KMS-11 (cell line): Measurements from ENCODE around the gene PNKD.

Experiments used
- H2AFZ ChIP-seq: fragments of 200-600 bp; sonication (generic); 2 replicates; pipeline ENCODE4 v1.6.1; 2016; ENCODE audit warnings: antibody characterized with exemption, mixed run types, low read depth
- H3K27ac ChIP-seq: fragments of 200-600 bp; sonication (generic); 2 replicates; pipeline ENCODE4 v1.6.1; 2016; ENCODE audit warnings: mild to moderate bottlenecking, mixed run types
- H3K27me3 ChIP-seq: fragments of 200-600 bp; sonication (generic); 2 replicates; pipeline ENCODE4 v1.6.1; 2017; ENCODE audit warnings: mild to moderate bottlenecking, low read depth, mixed run types, moderate library complexity; ENCODE audit not compliant: insufficient read depth
- H3K36me3 ChIP-seq: fragments of 200-600 bp; sonication (generic); 2 replicates; pipeline ENCODE4 v1.6.1; 2017; ENCODE audit warnings: mild to moderate bottlenecking, mixed run types; ENCODE audit not compliant: insufficient read depth
- H3K4me1 ChIP-seq: fragments of 200-600 bp; sonication (generic); 2 replicates; pipeline ENCODE4 v1.6.1; 2016; ENCODE audit warnings: mild to moderate bottlenecking, low read depth, mixed run types; ENCODE audit not compliant: poor library complexity, severe bottlenecking
- H3K4me2 ChIP-seq: fragments of 200-600 bp; sonication (generic); 2 replicates; pipeline ENCODE4 v1.7.0; 2016; ENCODE audit warnings: mild to moderate bottlenecking, mixed run types
- H3K4me3 ChIP-seq: fragments of 200-600 bp; sonication (generic); IDR thresholded peaks from 2 replicates; pipeline ENCODE4 v1.6.1; 2017; ENCODE audit warnings: low read depth, low read length, mixed read lengths; ENCODE audit not compliant: insufficient read depth
- H3K79me2 ChIP-seq: fragments of 200-600 bp; sonication (generic); 2 replicates; pipeline ENCODE4 v1.6.1; 2016; ENCODE audit warnings: low read depth, mixed run types; ENCODE audit not compliant: insufficient read depth
- H3K9ac ChIP-seq: fragments of 200-600 bp; sonication (generic); 2 replicates; pipeline ENCODE4 v1.6.1; 2016; ENCODE audit warnings: mild to moderate bottlenecking, mixed run types
- H4K20me1 ChIP-seq: fragments of 200-600 bp; sonication (generic); 2 replicates; pipeline ENCODE4 v1.6.1; 2016; ENCODE audit warnings: mild to moderate bottlenecking, mixed run types; ENCODE audit not compliant: insufficient read depth
- TF ChIP-seq, protein P1 (sequence below): fragments of 200-600 bp; sonication (generic); conservative IDR thresholded peaks from 2 replicates; pipeline ENCODE4 v1.6.1; 2017; ENCODE audit warnings: low read depth, mild to moderate bottlenecking, antibody characterized with exemption, low read length, moderate library complexity, mixed read lengths

Gene PNKD

DNA sequence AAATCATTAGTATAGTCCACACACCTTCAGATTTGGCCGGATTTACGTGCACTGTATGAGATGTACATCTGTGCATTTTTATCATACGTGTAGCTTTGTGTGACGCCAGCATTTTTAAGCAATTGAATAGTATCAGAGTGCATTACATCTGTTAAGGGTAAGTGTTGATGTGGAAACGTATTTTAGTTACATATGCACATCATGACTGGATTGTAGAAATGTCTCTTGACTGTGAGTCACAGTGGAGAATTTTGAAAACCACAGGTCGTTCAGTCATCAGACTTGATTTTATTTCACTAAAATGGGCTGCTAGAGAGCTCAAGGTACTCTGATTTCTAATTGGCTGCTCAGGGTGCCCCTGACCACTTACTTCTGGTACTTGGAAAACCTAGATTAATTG, 14.9 kb upstream of the PNKD start:
- H3K4me3 ChIP-seq, result no peak overlapping the region
- no peaks in the 10 kb centered on the region for H3K79me2 ChIP-seq
- TF ChIP-seq, protein P1, sequence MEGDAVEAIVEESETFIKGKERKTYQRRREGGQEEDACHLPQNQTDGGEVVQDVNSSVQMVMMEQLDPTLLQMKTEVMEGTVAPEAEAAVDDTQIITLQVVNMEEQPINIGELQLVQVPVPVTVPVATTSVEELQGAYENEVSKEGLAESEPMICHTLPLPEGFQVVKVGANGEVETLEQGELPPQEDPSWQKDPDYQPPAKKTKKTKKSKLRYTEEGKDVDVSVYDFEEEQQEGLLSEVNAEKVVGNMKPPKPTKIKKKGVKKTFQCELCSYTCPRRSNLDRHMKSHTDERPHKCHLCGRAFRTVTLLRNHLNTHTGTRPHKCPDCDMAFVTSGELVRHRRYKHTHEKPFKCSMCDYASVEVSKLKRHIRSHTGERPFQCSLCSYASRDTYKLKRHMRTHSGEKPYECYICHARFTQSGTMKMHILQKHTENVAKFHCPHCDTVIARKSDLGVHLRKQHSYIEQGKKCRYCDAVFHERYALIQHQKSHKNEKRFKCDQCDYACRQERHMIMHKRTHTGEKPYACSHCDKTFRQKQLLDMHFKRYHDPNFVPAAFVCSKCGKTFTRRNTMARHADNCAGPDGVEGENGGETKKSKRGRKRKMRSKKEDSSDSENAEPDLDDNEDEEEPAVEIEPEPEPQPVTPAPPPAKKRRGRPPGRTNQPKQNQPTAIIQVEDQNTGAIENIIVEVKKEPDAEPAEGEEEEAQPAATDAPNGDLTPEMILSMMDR, result no peak
- peaks cover 13% of the 10 kb centered on the region; the same call in 1 of the 2 replicates for H3K36me3 ChIP-seq
- no peak overlapping the region for H3K27ac ChIP-seq
- no peak overlapping the region for H3K9ac ChIP-seq
- no peaks in the 10 kb centered on the region for H4K20me1 ChIP-seq
- H3K27me3 ChIP-seq, result no peaks in the 10 kb centered on the region
- peaks cover 23% of the 10 kb centered on the region for H3K4me1 ChIP-seq
- no peak overlapping the region for H2AFZ ChIP-seq
- no peak overlapping the region for H3K4me2 ChIP-seq

DNA sequence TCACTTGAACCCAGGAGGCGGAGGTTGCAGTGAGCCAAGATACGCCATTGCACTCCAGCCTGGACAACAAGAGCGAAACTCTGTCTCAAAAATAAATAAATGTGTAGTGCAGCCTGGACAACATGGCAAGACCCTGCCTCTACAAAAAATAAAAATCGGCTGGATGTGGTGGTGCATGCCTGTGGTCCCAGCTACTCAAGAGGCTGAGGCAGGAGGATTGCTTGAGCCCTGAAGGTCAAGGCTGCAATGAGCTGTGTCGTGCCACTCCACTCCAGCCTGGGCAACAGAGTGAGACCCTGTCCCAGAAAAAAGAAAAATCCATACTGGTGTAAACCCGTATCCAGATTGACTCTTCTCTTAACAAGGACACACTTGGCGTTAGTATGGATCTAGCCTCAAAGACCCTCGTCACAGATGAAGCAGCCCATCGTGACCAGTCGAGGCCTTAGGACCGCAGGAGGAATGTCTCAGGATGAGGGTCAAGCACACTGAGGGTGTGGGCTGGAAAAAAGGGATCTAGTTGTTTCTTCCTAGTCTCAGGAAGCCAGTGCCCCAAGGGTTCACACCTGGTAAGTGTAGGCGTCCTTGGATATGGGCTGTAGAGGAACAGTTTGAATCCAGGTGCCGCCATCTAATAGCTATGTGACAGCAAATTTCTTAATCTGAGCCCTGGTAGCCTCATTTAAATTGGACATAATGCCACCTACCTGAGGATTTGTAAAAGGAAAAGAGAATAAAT, 13.5 kb upstream of the PNKD start:
- H3K36me3 ChIP-seq, result peaks cover 13% of the 10 kb centered on the region; the same call in 1 of the 2 replicates
- H4K20me1 ChIP-seq, result no peaks in the 10 kb centered on the region
- H3K27me3 ChIP-seq, result no peaks in the 10 kb centered on the region
- no peak overlapping the region for H3K9ac ChIP-seq
- H3K4me2 ChIP-seq, result no peak overlapping the region
- peaks cover 23% of the 10 kb centered on the region for H3K4me1 ChIP-seq
- no peak overlapping the region for H3K4me3 ChIP-seq
- TF ChIP-seq, protein P1, result no peak
- no peaks in the 10 kb centered on the region for H3K79me2 ChIP-seq
- H2AFZ ChIP-seq, result no peak overlapping the region
- peak overlapping the region; percentile 21; the same call in 1 of the 2 replicates for H3K27ac ChIP-seq

DNA sequence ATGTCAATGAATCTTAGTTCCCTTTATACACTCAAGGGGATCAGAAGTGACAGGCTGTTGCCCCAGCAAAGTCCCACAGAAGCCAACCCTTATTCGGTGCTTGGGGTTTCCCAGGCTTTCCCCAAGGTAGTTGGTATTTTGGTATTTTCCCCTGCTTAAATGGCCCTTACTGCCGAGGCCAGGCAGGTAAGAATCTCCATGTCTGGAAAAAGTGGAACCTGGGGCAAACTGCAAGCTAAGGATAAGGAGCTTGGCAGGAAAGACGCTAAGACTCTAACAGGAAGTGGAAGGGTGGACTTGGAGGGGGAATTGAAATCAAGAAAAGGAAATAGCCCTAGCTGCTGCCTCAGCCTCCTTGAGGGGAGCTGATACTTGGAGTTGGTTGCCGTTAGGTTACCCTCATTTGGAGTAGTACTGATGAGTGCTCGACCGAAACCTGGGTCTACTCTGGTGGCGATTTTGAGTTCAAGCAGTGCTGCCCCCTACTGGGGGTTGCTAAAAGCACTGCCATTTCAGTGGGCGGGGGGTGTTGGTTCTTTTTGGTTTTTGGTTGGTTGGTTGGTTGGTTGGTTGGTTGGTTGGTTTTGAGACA, 12.8 kb upstream of the PNKD start:
- Histone ChIP-seq H3K27ac (peak overlapping the region; percentile 21; the same call in 1 of the 2 replicates), H3K9ac (no peak overlapping the region), H3K4me1 (peaks cover 23% of the 10 kb centered on the region)

DNA sequence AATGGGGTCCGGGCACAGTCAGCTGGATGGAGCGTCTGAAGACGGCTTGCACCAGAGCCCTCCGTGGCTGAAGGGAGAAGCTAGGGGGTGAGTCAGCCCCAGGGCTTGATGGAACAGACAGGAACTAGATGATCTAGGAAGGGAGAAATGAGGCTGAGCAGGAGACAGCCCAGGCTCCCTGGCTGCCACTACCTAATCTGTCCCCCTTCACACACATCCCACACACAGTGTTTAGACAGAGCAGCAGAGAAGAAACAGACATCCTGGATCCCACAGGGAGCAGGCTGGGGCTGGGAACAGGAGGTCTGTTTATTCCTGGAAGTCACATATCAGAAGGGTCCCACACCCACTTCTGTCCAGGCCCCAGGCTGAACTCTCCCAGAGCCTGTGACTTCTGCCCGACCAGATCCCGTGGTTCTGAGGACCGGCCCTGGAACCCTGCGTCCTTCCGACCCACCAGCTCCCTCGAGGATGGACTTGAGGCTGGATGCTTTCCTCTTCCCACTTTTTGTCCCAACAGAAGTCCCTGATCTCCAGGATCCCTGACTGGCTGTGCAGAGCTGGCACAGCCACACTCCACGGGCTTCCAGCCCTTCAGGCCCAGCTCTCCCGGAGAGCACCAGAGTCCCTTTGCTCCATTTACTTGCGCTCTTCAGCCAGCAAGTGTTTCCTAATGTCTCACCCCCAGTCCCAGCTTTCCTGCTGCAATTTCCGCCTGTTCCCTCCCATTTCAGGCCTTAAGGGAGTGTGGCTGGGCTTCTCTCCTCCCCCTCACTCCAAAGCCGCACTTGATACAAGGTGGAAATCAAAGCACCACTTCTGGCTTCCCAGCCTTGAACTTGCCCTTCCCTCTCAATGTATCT, 11.0 kb upstream of the PNKD start:
- Histone ChIP-seq H3K27ac (no peak overlapping the region), H3K27me3 (no peaks in the 10 kb centered on the region), H3K36me3 (peaks cover 1% of the 10 kb centered on the region; the same call in 1 of the 2 replicates), H4K20me1 (no peaks in the 10 kb centered on the region), H3K79me2 (no peaks in the 10 kb centered on the region), H2AFZ (no peak overlapping the region), H3K9ac (no peak overlapping the region), H3K4me1 (peaks cover 28% of the 10 kb centered on the region), H3K4me2 (no peak overlapping the region), H3K4me3 (no peak overlapping the region)
- TF ChIP-seq, protein P1, result no peak

More for the DNA sequence above, 12.8 kb upstream of the PNKD start:
- H3K4me3 ChIP-seq, result no peak overlapping the region
- no peaks in the 10 kb centered on the region for H3K27me3 ChIP-seq
- H3K4me2 ChIP-seq, result no peak overlapping the region
- peaks cover 13% of the 10 kb centered on the region; the same call in 1 of the 2 replicates for H3K36me3 ChIP-seq
- H2AFZ ChIP-seq, result no peak overlapping the region
- TF ChIP-seq, protein P1, result peak; percentile 68
- H3K79me2 ChIP-seq, result no peaks in the 10 kb centered on the region
- no peaks in the 10 kb centered on the region for H4K20me1 ChIP-seq
